Lower lobe of right lung (tissue), 2 donors: ENCODE results near the gene PRPF38B. TPM values are rescaled to one million over a fixed set of nuclear protein-coding genes. Genes with fewer than 3 reads are reported as not detected.
A peak's percentile ranks its signal among the peaks of the same experiment; 100 is the strongest.

Experiments
- ATAC-seq, 2 donors: fragments of 200-7000 bp; cut with Tn5 transposase; one replicate each; pipeline ENCODE4 v1.9.1; 2020 to 2022; ENCODE audit warnings: mild to moderate bottlenecking in 2 of 2, moderate library complexity in 2 of 2
- DNase-seq: peaks from one replicate; pipeline ENCODE4 v3.0.0-alpha.2; 2020
- H3K27ac ChIP-seq: fragments of 200-600 bp; one replicate; pipeline ENCODE4 v1.8.0; 2022
- H3K27me3 ChIP-seq: fragments of 200-600 bp; one replicate; pipeline ENCODE4 v1.8.0; 2022; ENCODE audit warnings: low read depth
- H3K36me3 ChIP-seq: fragments of 200-600 bp; one replicate; pipeline ENCODE4 v1.8.0; 2022; ENCODE audit warnings: mild to moderate bottlenecking
- H3K4me1 ChIP-seq: fragments of 200-600 bp; one replicate; pipeline ENCODE4 v1.8.0; 2022
- H3K4me3 ChIP-seq: fragments of 200-600 bp; one replicate; pipeline ENCODE4 v1.8.0; 2022; ENCODE audit warnings: mild to moderate bottlenecking
- H3K9me3 ChIP-seq: fragments of 200-600 bp; one replicate; pipeline ENCODE4 v1.8.0; 2022
- CTCF ChIP-seq: fragments of 200-600 bp; IDR thresholded peaks from one replicate; pipeline ENCODE4 v1.8.0; 2022; ENCODE audit warnings: antibody characterized with exemption, mild to moderate bottlenecking
- intact Hi-C: fragments of 100-400 bp; cut with DNase I; formaldehyde crosslinking; loops from one replicate; pipeline ENCODE4 v1.11.0; 2022
- total RNA-seq: library from RNA; stranded (reverse); fragmentation: NEBNext Ultra II Directional; extraction: Animal tissue kit (Norgen Biotek cat#: 25700); gene quantifications from one replicate; pipeline ENCODE4 v1.2.1, GENCODE V29; 2021
- donor health status: DM: no; HTN: yes; CAD: no; lungs with severe emphysema.

PRPF38B gene
- total RNA-seq, 1 donor from 2014 or later = 41.0 TPM

GRCh38 chr1:108646648-108647269, 45.4 kb upstream of the PRPF38B start:
- H3K4me1 ChIP-seq = peaks cover 35% of the 10 kb centered on the region
- no peaks in the 10 kb centered on the region for H3K27me3 ChIP-seq
- no peaks in the 10 kb centered on the region for H3K36me3 ChIP-seq
- H3K27ac ChIP-seq = peak overlapping the region; percentile 85
- intact Hi-C loops = no loop called here
- H3K9me3 ChIP-seq = no peaks in the 10 kb centered on the region
- ATAC-seq (peak; percentile 84 to 91), DNase-seq (peak; percentile 95)
- TF ChIP-seq CTCF = no peak
- H3K4me3 ChIP-seq = no peak overlapping the region

GRCh38 chr1:108653431-108654105, 38.5 kb upstream of the PRPF38B start:
- no peak overlapping the region for H3K27ac ChIP-seq
- intact Hi-C loops = no loop called here
- H3K4me1 ChIP-seq = no peaks in the 10 kb centered on the region
- no peaks in the 10 kb centered on the region for H3K36me3 ChIP-seq
- ATAC-seq (no peak), DNase-seq (no peak)
- no peak overlapping the region for H3K4me3 ChIP-seq
- no peaks in the 10 kb centered on the region for H3K9me3 ChIP-seq
- TF ChIP-seq CTCF = no peak
- H3K27me3 ChIP-seq = no peaks in the 10 kb centered on the region

GRCh38 chr1:108657356-108658080, 34.6 kb upstream of the PRPF38B start:
- Histone ChIP-seq H3K27me3 (no peaks in the 10 kb centered on the region), H3K4me3 (no peak overlapping the region), H3K36me3 (no peaks in the 10 kb centered on the region), H3K27ac (no peak overlapping the region), H3K9me3 (no peaks in the 10 kb centered on the region), H3K4me1 (no peaks in the 10 kb centered on the region)
- DNase-seq (no peak), ATAC-seq (no peak)
- intact Hi-C loops = no loop called here
- no peak for TF ChIP-seq CTCF

GRCh38 chr1:108661030-108661609, 31.0 kb upstream of the PRPF38B start, which contains the start of gene HENMT1:
TSS of gene HENMT1 (minus strand) at chr1:108661093. CDS start at chr1:108659884, 1,209 bp downstream.
- TF ChIP-seq CTCF = no peak
- Histone ChIP-seq H3K4me3 (peak within 1 kb of the TSS; percentile 59), H3K36me3 (no peaks in the 10 kb centered on the region), H3K9me3 (no peaks in the 10 kb centered on the region), H3K27me3 (no peaks in the 10 kb centered on the region), H3K27ac (peak within 1 kb of the TSS; percentile 95), H3K4me1 (no peaks in the 10 kb centered on the region)
- DNase-seq (peak; percentile 81), ATAC-seq (peak; percentile 94 to 95)
- intact Hi-C loops = no loop called here

- Histone ChIP-seq H3K27ac (no peak overlapping the region), H3K27me3 (no peaks in the 10 kb centered on the region), H3K4me1 (no peaks in the 10 kb centered on the region), H3K9me3 (no peaks in the 10 kb centered on the region), H3K4me3 (no peak overlapping the region), H3K36me3 (no peaks in the 10 kb centered on the region)
- DNase-seq (no peak), ATAC-seq (no peak)
- intact Hi-C loops = no loop called here
- TF ChIP-seq CTCF = no peak
Measured at GRCh38 chr1:108663074-108663473, 29.0 kb upstream of the PRPF38B start.
